Stimulated activated CD8-positive, alpha-beta memory T cell treated with anti-CD3 and anti-CD28 coated beads, Interleukin-4, amount 100 ng/mL, for 24 hours (primary cell): ENCODE results near the gene FLOT1.
"Not testable (repeated sequence)": the region's sequence is repeated elsewhere in the genome, so short reads cannot be mapped to it uniquely, and the experiment has no call there.

Experiments used
- DNase-seq: peaks from one replicate; pipeline ENCODE4 v3.0.0-alpha.2; 2020; ENCODE audit warnings: low read depth

FLOT1 gene

DNA sequence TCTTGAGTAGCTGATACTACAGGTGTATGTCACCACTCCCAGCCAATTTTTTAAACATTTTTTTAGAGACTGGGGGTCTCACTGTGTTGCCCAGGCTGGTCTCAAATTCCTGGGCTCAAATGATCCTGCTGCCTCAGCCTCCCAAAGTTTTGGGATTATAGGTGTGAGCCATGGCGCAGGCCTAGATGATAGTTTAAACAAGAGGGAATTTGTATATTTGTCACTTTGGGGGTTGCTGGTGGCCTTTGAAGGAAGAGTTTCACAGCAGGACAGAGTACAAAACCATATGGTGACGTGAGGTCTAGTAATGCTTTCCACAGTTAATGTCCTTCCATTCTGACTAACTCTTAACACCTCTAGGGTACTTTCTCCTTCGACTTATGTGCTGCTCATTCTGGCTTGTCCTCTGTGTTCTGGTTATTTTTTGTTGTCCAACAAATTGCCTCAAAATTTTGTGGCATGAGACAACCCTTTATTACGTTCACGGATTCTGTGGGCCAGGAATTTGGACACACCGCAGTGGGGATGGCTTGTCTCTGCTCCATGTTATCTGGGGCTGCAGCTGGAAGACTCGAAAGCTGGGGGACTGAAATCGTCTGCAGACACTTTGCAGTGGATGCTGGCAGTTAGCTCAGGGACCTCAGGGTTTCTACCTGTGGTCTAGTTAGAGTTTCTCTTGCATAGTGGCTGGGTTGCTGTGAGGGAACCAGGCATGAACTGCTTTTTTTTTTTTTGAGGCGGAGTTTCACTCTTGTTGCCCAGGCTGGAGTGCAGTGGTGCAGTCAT, 24.9 kb upstream of the FLOT1 start:
- DNase-seq: no peak

DNA sequence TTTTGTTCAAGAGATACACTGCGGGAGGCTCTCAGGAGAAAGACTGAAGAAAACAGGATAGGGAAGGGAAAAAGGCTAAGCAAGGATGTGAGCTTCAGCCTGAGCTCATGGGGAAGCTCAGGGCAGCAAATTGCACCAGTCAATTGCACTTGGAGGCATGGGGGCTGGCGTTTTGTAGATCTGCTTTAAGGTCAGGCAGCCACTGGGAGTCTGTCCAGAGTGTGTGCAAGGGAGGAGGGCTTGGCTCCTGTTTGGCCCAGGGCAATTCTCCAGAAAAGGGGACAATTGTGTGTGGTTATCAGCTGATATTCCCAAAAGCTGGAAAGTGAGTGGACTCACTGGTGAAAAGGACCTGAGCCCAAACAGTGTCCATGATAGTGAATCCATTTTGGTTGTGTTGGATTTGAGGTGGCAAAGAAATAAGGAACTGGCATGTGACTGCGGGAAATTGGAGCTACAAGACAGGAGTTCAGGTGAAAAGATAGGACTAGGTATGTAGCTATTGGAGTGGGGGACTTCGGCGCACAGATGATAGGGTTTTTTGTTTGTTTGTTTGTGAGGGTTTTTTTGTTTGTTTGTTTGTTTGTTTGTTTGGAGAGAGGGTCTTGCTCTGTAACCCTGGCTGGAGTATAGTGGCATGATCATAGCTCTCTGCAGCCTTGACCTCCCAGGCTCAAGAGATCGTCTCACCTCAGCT, 24.1 kb upstream of the FLOT1 start:
- DNase-seq: no peak

DNA sequence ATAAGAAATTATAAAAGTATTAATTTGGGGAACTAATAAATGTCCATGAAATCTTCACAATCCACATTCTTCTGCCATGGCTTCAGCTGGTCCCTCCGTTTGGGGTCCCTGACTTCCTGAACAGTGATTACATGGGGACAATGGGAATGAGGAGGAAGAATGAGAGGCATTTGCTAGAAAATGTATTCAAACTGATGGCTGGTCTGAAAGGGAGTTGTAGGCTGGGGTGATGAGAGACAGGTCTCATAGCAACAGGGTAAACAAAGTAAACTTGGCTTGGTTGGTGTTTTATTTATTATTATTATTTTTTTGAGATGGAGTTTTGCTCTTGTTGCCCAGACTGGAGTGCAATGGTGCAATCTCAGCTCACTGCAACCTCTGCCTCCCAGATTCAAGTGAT, 23.0 kb upstream of the FLOT1 start:
- DNase-seq: not testable (repeated sequence)

DNA sequence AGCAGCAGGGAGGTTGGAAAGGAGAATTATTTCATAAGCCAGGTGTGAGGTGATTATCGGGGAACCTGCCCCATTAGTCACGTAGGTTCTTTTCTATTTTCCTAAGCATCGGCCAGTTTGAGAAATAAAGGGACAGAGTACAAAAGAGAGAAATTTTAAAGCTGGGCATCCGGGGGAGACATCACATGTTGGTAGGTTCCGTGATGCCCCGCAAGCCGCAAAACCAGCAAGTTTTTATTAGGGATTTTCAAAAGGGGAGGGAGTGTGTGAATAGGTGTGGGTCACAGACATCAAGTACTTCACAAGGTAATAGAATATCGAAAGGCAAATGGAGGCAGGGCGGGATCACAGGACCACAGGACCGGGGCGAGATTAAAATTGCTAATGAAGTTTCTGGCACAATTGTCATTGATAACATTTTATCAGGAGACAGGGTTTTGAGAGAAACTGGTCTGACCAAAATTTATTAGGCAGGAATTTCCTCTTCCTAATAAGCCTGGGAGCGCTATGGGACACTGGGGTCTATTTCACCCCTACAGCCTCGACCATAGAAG, 22.1 kb upstream of the FLOT1 start:
- not testable (repeated sequence) for DNase-seq

DNA sequence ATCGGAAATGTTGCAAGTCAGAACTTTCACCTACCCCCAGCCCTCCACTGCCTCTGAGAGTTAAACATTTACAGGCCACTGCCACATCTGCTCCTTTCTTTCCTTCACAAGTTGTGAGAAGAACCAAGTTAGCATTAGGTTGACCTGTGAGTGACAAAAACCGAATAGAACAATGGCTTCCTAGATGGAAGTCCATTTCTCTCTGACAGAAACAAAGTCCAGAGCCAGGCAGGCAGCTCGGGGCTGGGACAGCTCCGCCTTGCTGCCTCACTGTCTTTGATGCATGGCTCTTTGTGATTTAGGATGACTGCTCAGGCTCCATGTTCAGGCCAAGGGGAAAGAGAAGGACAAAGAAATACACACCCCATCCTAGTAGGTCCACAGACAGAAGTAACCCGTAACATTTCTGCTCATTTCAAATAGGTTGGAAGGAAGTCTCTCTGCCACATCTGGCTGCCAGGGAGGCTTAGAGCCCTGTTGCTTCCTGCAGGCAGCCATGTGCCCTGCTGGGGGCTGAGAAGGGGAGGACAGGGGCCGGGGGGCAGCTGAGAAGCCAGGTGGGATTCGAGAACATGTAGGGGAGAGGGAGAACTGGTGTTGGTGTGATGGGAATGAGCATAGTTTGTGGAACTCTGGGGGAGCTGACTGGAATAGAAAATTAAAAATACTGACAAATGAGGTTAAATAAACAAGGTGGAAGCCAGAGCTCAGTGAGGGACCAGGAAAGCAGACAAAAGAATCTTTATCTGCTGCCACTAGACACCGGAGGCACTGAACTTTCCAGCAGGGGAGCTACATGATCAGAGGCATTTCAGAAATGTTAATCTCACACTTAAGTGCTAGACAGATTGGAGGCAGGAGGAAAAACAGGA, 21.4 kb upstream of the FLOT1 start:
- DNase-seq: no peak

DNA sequence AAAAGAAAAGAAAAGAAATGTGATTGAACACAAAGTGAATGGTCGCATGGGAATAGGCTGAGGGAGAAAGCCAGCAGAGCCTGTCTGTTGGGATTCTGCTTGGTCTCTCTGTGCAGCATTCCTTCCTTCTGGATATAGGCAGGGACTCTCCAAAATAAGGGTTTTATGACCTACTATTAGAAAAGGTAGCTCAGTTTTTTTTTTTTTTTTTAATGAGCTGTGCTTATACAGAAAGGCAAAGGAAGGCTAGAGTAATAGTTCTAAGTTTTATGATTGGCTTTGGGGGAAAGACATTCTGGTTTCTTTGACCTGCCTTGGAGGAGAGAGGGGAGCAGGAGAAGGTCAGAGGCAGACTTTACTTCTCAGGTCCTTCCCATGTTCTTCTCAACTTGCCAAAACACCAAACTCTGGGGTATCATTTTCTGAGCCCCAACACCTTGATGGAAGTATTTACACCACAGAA, 20.7 kb upstream of the FLOT1 start:
- DNase-seq: no peak

DNA sequence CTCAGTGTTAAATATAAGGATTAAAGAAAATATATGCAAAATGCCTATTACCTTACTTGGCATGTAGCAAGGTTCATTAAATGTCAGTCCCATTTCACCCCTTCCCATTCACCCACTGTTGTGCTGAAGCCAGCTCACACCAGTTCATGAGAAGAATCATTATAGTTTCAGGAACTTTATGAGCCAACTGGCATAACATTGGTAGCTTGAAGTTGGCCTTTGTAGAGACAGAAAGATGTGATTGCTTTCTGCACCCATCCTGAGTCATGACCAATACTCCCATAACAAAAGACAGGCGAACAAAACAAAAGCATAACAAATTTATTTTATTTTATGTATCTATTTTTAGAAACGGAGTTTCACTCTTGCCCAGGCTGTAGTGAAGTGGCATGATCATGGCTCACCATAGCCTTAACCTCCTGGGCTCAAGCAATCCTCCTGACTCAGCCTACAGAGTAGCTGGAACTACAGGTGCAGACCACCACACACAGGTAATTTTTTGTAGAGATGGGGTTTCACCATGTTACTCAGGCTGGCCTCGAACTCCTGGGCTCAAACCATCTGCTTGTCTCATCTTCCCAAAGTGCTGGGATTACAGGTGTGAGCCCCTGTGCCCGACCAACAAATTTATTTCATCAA, 19.4 kb upstream of the FLOT1 start:
- no peak for DNase-seq

DNA sequence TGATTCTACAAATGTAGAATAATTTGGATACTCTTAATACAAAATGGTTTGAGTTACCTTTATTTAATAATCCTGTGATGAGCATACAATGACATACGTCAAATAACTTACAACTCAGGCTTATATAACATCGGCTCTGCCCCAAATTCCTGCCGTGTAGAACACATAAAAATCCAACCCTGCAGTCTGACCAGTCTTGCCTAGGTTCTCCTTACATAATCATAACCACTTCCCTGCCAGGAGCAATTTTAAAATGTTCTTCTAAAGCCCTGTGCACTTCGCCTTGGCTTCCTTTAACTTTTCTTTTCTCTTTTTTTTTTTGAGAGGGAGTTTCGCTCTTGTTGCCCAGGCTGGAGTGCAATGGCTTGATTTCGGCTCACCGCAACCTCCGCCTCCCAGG, 18.1 kb upstream of the FLOT1 start:
- no peak for DNase-seq

DNA sequence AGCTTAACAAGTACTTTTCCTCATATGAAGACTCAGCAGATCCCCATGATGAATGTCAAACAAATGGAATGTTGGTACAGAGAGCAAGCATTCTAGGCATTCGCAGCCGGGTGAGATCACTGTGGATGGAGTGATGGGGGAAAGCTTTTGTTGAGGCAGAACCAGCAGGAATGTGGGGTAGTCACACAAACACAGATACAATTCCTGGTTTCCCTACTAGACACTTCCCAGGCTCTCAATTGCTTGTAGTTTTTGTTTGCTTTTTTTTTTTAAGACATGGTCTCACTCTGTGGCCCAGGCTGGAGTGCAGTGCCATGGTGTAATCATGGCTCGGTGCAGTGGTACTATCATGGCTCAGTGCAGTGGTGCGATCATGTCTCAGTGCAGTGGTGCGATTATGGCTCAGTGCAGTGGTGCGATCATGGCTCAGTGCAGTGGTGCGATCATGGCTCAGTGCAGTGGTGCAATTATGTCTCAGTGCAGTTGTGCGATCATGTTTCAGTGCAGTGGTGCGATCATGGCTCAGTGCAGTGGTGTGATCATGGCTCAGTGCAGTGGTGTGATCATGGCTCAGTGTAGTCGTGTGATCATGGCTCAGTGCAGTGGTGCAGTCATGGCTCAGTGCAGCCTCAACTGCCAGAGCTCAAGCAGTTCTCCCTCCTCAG, 17.2 kb upstream of the FLOT1 start:
- DNase-seq: no peak

DNA sequence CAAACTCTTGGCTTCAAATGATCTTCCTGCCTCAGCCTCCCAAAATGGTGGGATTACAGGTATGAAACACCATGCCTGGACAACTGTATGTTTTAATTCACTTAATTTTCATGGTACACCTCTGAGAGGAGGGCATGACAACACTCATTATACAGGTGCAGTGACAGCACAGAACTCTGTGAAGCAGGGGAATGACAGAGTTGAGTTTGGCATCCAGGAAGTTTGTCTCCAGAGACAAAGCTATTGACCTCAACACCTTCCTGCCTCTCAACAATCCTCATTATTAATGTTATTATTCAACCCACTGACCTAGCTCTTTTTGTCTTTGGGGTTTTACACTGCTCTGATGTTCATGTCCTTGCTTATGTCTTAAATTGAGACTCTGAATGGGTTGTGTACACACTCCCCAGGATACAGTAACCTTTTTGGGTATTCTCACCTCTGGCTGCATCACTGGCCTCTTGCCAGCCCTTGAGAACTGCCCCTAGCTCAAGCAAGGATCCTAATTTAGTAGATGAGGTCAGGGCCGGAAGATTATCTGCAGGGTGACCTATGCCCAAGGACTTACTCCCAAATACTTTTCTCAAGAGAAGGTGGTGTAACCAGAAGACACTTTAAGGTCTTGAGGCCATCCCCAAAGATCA, 14.9 kb upstream of the FLOT1 start:
- DNase-seq: no peak

DNA sequence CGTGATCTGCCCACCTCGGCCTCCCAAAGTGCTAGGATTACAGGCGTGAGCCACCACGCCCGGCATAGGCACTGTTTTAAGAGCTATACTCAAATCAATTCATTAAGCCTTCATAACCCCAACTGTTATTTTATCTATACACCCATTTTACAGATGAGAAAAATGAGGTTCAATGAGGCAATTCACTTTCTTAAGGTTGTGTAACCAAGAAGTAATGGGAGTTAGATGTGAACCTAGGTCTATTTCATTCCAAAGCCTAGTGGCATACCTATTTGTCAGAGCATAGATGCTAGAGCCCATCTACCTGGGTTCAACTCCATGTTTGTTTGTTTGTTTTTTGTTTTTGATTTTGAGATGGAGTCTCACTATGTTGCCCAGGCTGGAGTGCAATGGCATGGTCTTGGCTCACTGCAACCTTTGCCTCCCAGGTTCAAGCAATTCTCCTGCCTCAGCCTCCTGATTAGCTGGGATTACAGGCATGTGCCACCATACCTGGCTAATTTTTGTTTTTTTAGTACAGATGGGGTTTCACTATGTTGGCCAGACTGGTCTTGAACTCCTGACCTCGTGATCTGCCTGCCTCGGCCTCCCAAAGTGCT, 14.0 kb upstream of the FLOT1 start:
- DNase-seq: not testable (repeated sequence)

DNA sequence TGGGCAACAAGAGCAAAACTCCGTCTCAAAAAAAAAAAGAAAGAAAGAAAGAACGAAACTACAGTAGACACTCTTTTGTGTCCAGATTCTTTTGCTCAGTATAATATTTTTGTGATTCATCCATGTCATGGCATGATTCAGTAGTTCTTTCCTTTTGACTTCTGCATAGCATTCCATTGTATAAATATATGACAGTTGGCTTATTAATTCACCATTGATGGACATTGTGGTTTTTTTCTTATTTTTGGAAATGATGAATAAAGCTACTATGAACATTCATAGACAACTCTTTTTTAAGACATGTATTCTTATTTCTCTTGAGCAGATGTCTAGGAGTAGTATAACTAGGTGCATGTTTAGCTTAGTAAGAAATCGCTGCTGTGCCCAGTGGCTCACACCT, 12.1 kb upstream of the FLOT1 start:
- no peak for DNase-seq

DNA sequence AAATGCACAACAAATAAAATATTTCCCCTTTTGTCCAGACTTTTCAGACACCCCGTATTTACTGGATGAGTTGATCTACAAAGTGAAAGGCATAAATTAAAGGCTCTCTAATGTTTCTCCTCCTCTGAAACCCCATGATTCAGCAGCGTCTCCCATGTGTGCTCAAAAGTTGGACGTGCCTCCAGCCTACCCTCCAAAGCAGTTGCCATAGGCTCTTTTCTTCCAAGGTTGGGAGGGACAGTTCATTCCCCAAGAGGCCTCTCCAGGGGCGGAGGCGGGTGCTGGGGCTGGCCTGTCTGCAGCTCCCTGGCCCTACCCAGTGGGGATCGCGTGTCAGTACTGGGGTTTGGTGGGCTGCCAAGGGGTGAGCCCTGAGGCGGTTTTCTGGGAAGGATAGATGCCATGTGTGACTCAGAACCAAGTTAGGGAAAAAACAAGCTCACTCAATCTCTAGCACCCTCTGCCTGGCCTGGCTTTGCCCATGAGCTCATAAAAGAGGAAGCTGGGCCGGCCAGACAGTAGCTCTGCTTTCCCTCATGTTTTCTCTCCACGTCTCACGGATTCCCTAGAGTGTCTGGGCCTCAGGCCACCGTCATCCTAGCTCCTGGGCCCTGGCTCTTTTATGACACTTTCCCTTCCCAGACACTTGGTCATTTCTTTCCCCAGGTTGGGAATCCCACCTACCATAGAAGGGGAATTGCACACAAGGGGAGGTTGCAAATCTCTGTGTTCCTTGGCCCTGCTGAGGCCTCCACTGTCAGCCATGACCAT, 9.9 kb upstream of the FLOT1 start:
- DNase-seq: no peak

DNA sequence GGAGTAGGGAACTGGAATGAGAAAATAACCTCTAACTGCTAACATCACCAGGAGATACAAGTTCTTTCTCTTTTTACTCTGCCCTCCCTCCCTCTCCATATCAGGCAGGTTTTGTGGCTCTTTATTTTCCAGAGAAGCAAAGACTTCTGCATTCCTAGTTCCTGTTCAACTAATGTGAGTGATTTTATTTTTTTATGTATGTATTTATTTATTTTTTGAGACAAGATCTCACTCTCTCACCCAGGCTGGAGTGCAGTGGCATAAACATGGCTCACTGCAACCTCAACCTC, 7.8 kb upstream of the FLOT1 start:
- no peak for DNase-seq

DNA sequence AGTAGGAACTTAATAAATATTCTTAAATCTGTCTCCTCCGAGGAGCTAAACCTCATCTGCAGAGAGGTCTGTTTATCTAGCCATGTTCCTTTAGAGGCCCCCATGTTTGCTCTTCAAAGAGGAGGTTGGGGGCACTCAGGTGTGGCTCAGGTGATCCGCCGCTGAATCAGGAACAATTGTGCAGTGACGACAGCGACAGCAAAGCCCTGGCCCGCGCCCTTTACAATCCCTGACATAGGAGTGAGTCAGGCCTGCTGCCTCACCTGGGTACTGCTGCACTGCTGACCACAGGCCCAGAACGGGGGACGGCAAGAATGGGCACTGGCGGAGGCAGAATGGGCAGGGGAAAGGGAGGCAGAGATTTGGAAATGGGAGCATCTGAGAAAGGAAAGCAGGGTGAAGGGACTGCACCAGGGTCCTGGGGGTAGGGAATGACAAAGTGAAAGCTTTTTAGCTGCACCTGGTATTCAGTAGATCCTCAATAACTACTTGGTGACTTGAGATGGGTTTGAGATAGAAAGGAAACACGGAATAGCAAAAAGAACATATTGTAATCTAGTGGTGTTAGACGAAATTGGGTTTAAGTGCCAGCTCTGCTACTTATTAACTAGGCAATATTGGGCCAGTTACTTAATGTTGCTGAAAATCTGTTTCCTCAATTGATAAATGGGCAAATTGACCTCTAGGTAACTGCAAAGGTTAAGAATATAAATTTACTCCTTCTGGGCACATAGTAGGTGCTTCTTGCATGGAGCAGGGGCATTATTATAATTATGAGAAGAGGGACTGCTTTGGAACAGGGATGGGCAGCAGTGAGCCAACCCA, 7.3 kb upstream of the FLOT1 start:
- DNase-seq: no peak

DNA sequence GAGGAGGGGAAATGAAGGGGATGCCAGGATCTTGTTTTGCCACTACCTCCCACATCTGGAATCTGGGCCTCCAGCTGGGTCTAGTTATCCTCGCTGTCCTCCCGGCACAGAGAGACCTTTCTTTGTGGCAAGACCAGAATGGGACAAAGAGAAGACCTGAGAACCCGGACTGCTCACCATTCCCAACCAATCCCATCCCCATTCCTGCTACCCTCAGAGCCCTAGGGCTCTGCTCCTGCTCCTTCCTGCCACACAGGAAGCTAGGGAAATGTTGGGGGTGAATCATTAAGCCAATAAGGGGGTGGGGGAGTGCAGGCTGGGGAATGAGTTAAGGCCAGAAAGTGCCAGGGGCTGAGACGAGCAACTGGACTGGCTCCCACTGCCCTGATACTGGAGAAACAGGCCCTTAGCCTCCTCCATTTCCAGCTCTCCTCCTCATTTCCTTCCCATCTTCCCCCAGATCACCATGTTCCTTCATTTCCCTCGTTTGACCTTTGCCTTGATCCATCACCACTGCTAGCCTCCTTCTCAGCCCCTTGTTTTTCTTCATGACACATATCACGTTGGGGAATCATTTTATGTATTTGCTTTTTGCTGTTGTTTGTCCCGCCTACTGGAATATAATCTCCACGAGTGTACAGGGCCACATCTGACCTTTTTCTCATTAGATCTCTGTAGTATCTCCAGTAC, 6.5 kb upstream of the FLOT1 start:
- DNase-seq: no peak

DNA sequence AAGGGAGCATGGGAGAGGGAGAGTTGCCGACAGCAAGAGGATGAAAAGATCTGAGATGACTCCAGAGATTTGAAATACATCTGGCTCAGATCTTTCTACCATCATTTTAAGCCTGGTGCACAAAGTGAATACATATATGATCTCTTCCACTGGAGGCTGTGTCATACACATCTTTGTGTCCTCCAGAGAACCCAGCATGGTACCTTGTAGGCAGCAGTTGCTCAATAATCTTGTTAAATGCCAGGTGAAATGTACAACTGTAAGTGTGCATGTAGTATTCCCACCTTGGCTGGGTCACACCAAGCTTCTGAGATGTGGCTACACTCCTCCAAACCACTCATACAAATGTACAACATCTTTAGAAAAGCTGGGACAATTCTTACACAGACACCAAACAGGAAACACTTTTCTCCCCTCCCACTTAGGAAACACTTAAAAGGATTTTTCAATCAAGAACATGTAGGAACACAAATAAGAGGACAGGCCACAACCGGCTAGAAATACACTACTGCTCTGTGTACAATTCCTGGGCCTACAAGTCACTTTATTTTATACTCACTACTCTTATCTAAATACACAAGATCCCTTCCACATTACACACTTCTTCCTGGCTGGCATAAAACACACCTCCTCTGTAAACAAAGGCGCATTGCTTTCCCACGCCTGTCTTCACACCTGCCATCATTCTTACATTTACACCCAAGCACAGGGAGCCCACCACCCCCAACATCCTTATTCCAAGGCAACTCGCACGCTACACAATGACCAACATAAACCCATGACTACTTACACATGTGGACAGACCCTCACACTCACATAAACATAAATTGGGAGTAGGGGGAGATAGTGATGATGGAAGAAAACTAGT, 5.6 kb upstream of the FLOT1 start:
- no peak for DNase-seq
